K562 (cell line): Measurements from ENCODE around the gene TMIGD3. TPM values are rescaled to one million over a fixed set of nuclear protein-coding genes. Genes with fewer than 3 reads are reported as not detected.

Source experiments
- ATAC-seq: fragments of 200-7000 bp; cut with Tn5 transposase; 3 replicates; pipeline ENCODE4 v1.9.1; 2020; ENCODE audit warnings: moderate library complexity
- BruUV-seq: library from RNA; stranded (reverse); fragments of 400-500 nt; replicated peaks from 2 replicates; lab custom pipeline; 2021; lab: Mats Ljungman, UMichigan
- CTCF ChIA-PET: fragments of 300-600 bp; formaldehyde crosslinking; extraction: SDS; loops from one replicate; lab custom pipeline; 2021; ENCODE audit warnings: low intra/inter-chr PET ratio; lab: Yijun Ruan, JAX
- POLR2A ChIA-PET: fragments of 300-600, 350-650 bp; sonication (Branson Sonifier 250); formaldehyde crosslinking; extraction: SDS; loops from one replicate; lab custom pipeline; 2021; ENCODE audit warnings: antibody characterized with exemption, inconsistent platforms; lab: Yijun Ruan, JAX
- DNase-seq, 4 experiments: peaks; one replicate each; pipeline versions ENCODE4 v3.0.0 to v3.0.0-alpha.2; 2011 to 2018; ENCODE audit warnings: low spot score in 3 of 4, mixed read lengths in 3 of 4; ENCODE audit errors: extremely low read depth in 1 of 4
- FAIRE-seq: peaks from 2 replicates; lab custom pipeline; 2011; peaks lifted over from hg19 to GRCh38; lab: Jason Lieb, UNC
- H2AFZ ChIP-seq: 2 replicates; pipeline ENCODE4 v1.6.0; 2011; ENCODE audit warnings: low read depth, low read length, control low read depth, inconsistent platforms
- H3K27ac ChIP-seq: fragments of 200-600 bp; 3 replicates; pipeline ENCODE4 v1.8.0; 2011; ENCODE audit warnings: low read depth, mild to moderate bottlenecking, control low read depth, inconsistent platforms, low read length, moderate library complexity, mixed read lengths; ENCODE audit errors: extremely low read depth
- H3K27me3 ChIP-seq, 2 experiments: fragments of 300-600 bp in 1 of 2; 2 replicates in 1 of 2; 3 replicates in 1 of 2; pipeline versions ENCODE4 v1.6.0 to v1.8.0; 2011; ENCODE audit warnings: inconsistent platforms in 2 of 2, low read length in 2 of 2, mild to moderate bottlenecking in 1 of 2, mixed read lengths in 1 of 2, moderate library complexity in 1 of 2; ENCODE audit not compliant: control insufficient read depth in 2 of 2, insufficient read depth in 2 of 2
- H3K36me3 ChIP-seq: fragments of 300-600 bp; 3 replicates; pipeline ENCODE4 v1.8.0; 2011; ENCODE audit warnings: mild to moderate bottlenecking, low read length, inconsistent platforms; ENCODE audit not compliant: control insufficient read depth, insufficient read depth
- H3K4me1 ChIP-seq, 2 experiments: fragments of 200-600 bp in 1 of 2; replicated peaks in 1 of 2; 2 replicates in 1 of 2; 3 replicates in 1 of 2; pipeline versions ENCODE4 v1.5.1 to v1.8.0; 2011; ENCODE audit warnings: inconsistent platforms in 2 of 2, low read length in 2 of 2, mild to moderate bottlenecking in 1 of 2, mixed read lengths in 1 of 2, moderate library complexity in 1 of 2; ENCODE audit not compliant: control insufficient read depth in 2 of 2, insufficient read depth in 2 of 2
- H3K4me2 ChIP-seq: 2 replicates; pipeline ENCODE4 v1.6.1; 2011; ENCODE audit warnings: low read length, control low read depth, inconsistent platforms, mixed read lengths; ENCODE audit not compliant: insufficient read depth
- H3K4me3 ChIP-seq: fragments of 200-600 bp; sonication (generic), shearing (Covaris generic); 2 replicates; pipeline ENCODE4 v1.5.1; 2016; ENCODE audit warnings: control low read depth, inconsistent platforms
- H3K79me2 ChIP-seq: fragments of 200-600 bp; 3 replicates; pipeline ENCODE4 v1.8.0; 2011; ENCODE audit warnings: low read length, inconsistent platforms; ENCODE audit not compliant: control insufficient read depth, insufficient read depth
- H3K9ac ChIP-seq, 2 experiments: 2 replicates each; pipeline versions ENCODE4 v1.6.0 to v1.6.1; 2011; ENCODE audit warnings: low read depth in 2 of 2, low read length in 2 of 2, control low read depth in 1 of 2, inconsistent platforms in 1 of 2, mild to moderate bottlenecking in 1 of 2, mixed read lengths in 1 of 2; ENCODE audit not compliant: insufficient read depth in 1 of 2
- H3K9me1 ChIP-seq: one replicate; pipeline ENCODE4 v1.6.0; 2011; ENCODE audit warnings: inconsistent platforms, mild to moderate bottlenecking, low read length, moderate library complexity; ENCODE audit not compliant: control insufficient read depth, insufficient read depth
- H3K9me3 ChIP-seq: replicated peaks from 2 replicates; pipeline ENCODE4 v1.5.1; 2011; ENCODE audit warnings: low read depth, low read length, inconsistent platforms; ENCODE audit not compliant: control insufficient read depth, insufficient read depth
- H4K20me1 ChIP-seq: replicated peaks from 2 replicates; pipeline ENCODE4 v1.6.1; 2011; ENCODE audit warnings: low read length, inconsistent platforms, mixed read lengths; ENCODE audit not compliant: control insufficient read depth, insufficient read depth
- E2F3 ChIP-seq: fragments of 250-450 bp; sonication (Bioruptor Pico); IDR thresholded peaks from 2 replicates; pipeline ENCODE4 v1.4.0; 2020; ENCODE audit warnings: mild to moderate bottlenecking
- ELF2 ChIP-seq: fragments of 250-450 bp; sonication (Bioruptor Pico); IDR thresholded peaks from 2 replicates; pipeline ENCODE4 v1.5.0; 2021; ENCODE audit warnings: mild to moderate bottlenecking
- ERF ChIP-seq: fragments of 450-650 bp; formaldehyde crosslinking; IDR thresholded peaks from 2 replicates; pipeline ENCODE4 v1.4.0; 2020; ENCODE audit warnings: mild to moderate bottlenecking, mixed read lengths
- ETV1 ChIP-seq: fragments of 450-650 bp; conservative IDR thresholded peaks from 2 replicates; pipeline ENCODE4 v1.6.1; 2016; ENCODE audit warnings: missing genetic modification characterization, control low read depth, low read depth, missing compliant biosample characterization
- FOXM1 ChIP-seq, 2 experiments: fragments of 450-650 bp in 1 of 2; sonication (generic) in 1 of 2; formaldehyde crosslinking in 1 of 2; IDR thresholded peaks; 2 replicates each; pipeline versions ENCODE4 v1.6.1 to v1.9.0; 2017 to 2022; ENCODE audit warnings: low read depth in 2 of 2, mild to moderate bottlenecking in 2 of 2, missing genetic modification reagents in 1 of 2, moderate library complexity in 1 of 2
- KDM4B ChIP-seq, 2 experiments: fragments of 450-650 bp in 1 of 2; sonication (generic) in 1 of 2; IDR thresholded peaks; 2 replicates each; pipeline ENCODE4 v1.6.1; 2016 to 2017; ENCODE audit warnings: borderline replicate concordance in 2 of 2, antibody characterized with exemption in 1 of 2, low read depth in 1 of 2, mild to moderate bottlenecking in 1 of 2
- MCM2 ChIP-seq: fragments of 450-650 bp; IDR thresholded peaks from 2 replicates; pipeline ENCODE4 v1.6.1; 2017; ENCODE audit warnings: low read depth, mild to moderate bottlenecking
- MTA2 ChIP-seq: fragments of 450-650 bp; IDR thresholded peaks from 2 replicates; pipeline ENCODE4 v1.6.1; 2016; ENCODE audit warnings: low read depth
- SP1 ChIP-seq: sonication (generic); formaldehyde crosslinking; IDR thresholded peaks from 2 replicates; pipeline ENCODE4 v1.8.1; 2022; ENCODE audit warnings: mild to moderate bottlenecking, missing genetic modification reagents
- STAG1 ChIP-seq: sonication (generic); formaldehyde crosslinking; IDR thresholded peaks from 2 replicates; pipeline ENCODE4 v1.5.0; 2020; ENCODE audit warnings: missing genetic modification reagents, borderline replicate concordance
- ZNF174 ChIP-seq: fragments of 250-450 bp; sonication (Bioruptor Pico); IDR thresholded peaks from 2 replicates; pipeline ENCODE4 v1.4.0; 2020; ENCODE audit warnings: mild to moderate bottlenecking
- WGBS: fragments of 100-300 bp; shearing (Covaris generic); methylation state at CpG from one replicate; pipeline ENCODE4 v1.1.6; 2016; ENCODE audit warnings: low coverage, mixed read lengths; ENCODE audit not compliant: insufficient coverage; ENCODE audit errors: missing lambda C conversion rate; 5-methylcytosine and 5-hydroxymethylcytosine counted together
- in situ Hi-C: fragments of 300-500 bp; cut with MboI; formaldehyde crosslinking; loops from 4 replicates; pipeline ENCODE4 v1.15.0; 2018; ENCODE audit warnings: inconsistent platforms, mixed read lengths
- intact Hi-C: fragments of 100-400 bp; cut with micrococcal nuclease; formaldehyde crosslinking; loops from 2 replicates; pipeline ENCODE4 v1.14.2; 2022
- polyA plus RNA-seq, 8 experiments: library from polyadenylated mRNA; depleted of rRNA in 4 of 8; stranded (reverse) in 5 of 8; unstranded in 3 of 8; fragments of >200 nt; fragmentation: Nextera tagmentation in 2 of 8; fragmentation: Illumina TruSeq in 1 of 8; extraction: Ambion mirVana in 2 of 8; extraction: Trizol in 1 of 8; gene quantifications; 2 replicates each; pipeline versions ENCODE4 v1.2.1 to v1.2.3, GENCODE V29; 2011 to 2014; ENCODE audit warnings: inconsistent platforms in 1 of 8, missing spikeins in 1 of 8
- total RNA-seq, 7 experiments: library from RNA; depleted of rRNA in 6 of 7; stranded (reverse); fragments of >200 nt in 6 of 7; fragmentation: Illumina TruSeq in 2 of 7; extraction: Trizol in 2 of 7; gene quantifications; 2 replicates each; pipeline versions ENCODE4 v1.2.1 to v1.2.3, GENCODE V29; 2011 to 2021; ENCODE audit warnings: low replicate concordance in 1 of 7
- TF ChIP-seq, protein P1 (sequence below), 2 experiments: fragments of 450-650 bp; conservative IDR thresholded peaks; 2 replicates each; pipeline ENCODE4 v1.6.1; 2017; ENCODE audit warnings: mild to moderate bottlenecking in 2 of 2, moderate library complexity in 2 of 2
- TF ChIP-seq, protein P2 (sequence below), 2 experiments: fragments of 450-650 bp in 1 of 2; IDR thresholded peaks; 2 replicates each; pipeline ENCODE4 v1.6.1; 2011 to 2017; ENCODE audit warnings: low read depth in 2 of 2, antibody characterized with exemption in 1 of 2, borderline replicate concordance in 1 of 2, low read length in 1 of 2, mild to moderate bottlenecking in 1 of 2, mixed read lengths in 1 of 2; ENCODE audit not compliant: control insufficient read depth in 1 of 2
- TF ChIP-seq, protein P3 (sequence below): fragments of 250-450 bp; sonication (Bioruptor Pico); IDR thresholded peaks from 2 replicates; pipeline ENCODE4 v1.8.0; 2021; ENCODE audit warnings: moderate library complexity, mild to moderate bottlenecking, inconsistent platforms
- TF ChIP-seq, protein P4 (sequence below): fragments of 450-650 bp; IDR thresholded peaks from 2 replicates; pipeline ENCODE4 v1.6.1; 2016; ENCODE audit warnings: missing biosample characterization, missing genetic modification characterization
- TF ChIP-seq, protein P5 (sequence below): sonication (generic); formaldehyde crosslinking; IDR thresholded peaks from 2 replicates; pipeline ENCODE4 v1.5.0; 2020; ENCODE audit warnings: missing genetic modification reagents

Gene TMIGD3
- total and polyA plus RNA-seq, 9 of the 15 experiments (the other 6 are each of a cell fraction or from before 2014, with no cell fraction given), result 0.11 to 0.13 (median 0.11) TPM; not detected in 6

DNA sequence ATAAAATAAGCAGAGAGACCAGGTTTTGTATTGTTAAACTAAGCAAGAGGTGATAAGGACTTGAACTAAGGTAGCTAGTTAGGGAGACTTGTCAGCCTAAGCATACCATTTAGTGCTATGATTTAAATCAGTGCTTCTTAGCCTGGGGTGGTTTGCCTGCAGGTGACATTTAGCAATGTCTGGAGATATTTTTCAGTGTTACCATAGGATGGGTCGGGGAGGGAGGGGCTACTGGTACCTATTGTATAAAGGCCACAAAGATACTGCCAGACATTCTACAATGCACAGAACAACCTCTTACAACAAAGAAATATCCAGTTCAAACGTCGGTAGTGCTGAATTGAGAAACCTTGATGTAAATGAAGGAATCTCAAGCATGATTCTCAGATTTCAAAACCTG, 50.9 kb downstream of the TMIGD3 start:
- ATAC-seq (no peak), DNase-seq (no peak), FAIRE-seq (no peak)
- H3K9me3 ChIP-seq, result no peaks in the 10 kb centered on the region
- no peak overlapping the region for H3K4me2 ChIP-seq
- H3K4me3 ChIP-seq, result no peak overlapping the region
- peaks cover 82% of the 10 kb centered on the region for H3K36me3 ChIP-seq
- ChIA-PET POLR2A (interaction anchor here (1.0 to 4.8 kb wide), 2 partner anchors 10 to 282 kb away, joined by 4 to 30 read pairs; no protein-coding TSS in a partner anchor), CTCF (no interaction called here)
- H3K9ac ChIP-seq, result no peak overlapping the region
- H3K79me2 ChIP-seq, result peaks cover 90% of the 10 kb centered on the region
- WGBS, result 82% methylated on average over 3 of the region's 3 CpGs
- no peaks in the 10 kb centered on the region for H4K20me1 ChIP-seq
- H3K9me1 ChIP-seq, result no peaks in the 10 kb centered on the region
- in situ Hi-C loops (no loop called here), intact Hi-C loops (no loop called here)
- no peak overlapping the region for H3K27ac ChIP-seq
- no peaks in the 10 kb centered on the region for H3K27me3 ChIP-seq
- BruUV-seq, result no TSS peak
- no peak overlapping the region for H2AFZ ChIP-seq
- TF ChIP-seq, protein P1, sequence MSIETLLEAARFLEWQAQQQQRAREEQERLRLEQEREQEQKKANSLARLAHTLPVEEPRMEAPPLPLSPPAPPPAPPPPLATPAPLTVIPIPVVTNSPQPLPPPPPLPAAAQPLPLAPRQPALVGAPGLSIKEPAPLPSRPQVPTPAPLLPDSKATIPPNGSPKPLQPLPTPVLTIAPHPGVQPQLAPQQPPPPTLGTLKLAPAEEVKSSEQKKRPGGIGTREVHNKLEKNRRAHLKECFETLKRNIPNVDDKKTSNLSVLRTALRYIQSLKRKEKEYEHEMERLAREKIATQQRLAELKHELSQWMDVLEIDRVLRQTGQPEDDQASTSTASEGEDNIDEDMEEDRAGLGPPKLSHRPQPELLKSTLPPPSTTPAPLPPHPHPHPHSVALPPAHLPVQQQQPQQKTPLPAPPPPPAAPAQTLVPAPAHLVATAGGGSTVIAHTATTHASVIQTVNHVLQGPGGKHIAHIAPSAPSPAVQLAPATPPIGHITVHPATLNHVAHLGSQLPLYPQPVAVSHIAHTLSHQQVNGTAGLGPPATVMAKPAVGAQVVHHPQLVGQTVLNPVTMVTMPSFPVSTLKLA (conservative IDR thresholded peaks at IDR 0.05), result no peak
- no peak for TF ChIP-seq ERF (CRISPR knock-in tag)
- TF ChIP-seq, protein P2, sequence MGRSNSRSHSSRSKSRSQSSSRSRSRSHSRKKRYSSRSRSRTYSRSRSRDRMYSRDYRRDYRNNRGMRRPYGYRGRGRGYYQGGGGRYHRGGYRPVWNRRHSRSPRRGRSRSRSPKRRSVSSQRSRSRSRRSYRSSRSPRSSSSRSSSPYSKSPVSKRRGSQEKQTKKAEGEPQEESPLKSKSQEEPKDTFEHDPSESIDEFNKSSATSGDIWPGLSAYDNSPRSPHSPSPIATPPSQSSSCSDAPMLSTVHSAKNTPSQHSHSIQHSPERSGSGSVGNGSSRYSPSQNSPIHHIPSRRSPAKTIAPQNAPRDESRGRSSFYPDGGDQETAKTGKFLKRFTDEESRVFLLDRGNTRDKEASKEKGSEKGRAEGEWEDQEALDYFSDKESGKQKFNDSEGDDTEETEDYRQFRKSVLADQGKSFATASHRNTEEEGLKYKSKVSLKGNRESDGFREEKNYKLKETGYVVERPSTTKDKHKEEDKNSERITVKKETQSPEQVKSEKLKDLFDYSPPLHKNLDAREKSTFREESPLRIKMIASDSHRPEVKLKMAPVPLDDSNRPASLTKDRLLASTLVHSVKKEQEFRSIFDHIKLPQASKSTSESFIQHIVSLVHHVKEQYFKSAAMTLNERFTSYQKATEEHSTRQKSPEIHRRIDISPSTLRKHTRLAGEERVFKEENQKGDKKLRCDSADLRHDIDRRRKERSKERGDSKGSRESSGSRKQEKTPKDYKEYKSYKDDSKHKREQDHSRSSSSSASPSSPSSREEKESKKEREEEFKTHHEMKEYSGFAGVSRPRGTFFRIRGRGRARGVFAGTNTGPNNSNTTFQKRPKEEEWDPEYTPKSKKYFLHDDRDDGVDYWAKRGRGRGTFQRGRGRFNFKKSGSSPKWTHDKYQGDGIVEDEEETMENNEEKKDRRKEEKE (IDR thresholded peaks at IDR 0.05; ENCODE audit: borderline replicate concordance in 1 of 2, control insufficient read depth in 1 of 2, low read depth in 2 of 2, low read length in 1 of 2), result no peak
- no peak for TF ChIP-seq MTA2
- TF ChIP-seq ETV1, result no peak
- TF ChIP-seq, protein P3, sequence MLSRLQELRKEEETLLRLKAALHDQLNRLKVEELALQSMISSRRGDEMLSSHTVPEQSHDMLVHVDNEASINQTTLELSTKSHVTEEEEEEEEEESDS (CRISPR knock-in tag), result no peak
- TF ChIP-seq, protein P4, sequence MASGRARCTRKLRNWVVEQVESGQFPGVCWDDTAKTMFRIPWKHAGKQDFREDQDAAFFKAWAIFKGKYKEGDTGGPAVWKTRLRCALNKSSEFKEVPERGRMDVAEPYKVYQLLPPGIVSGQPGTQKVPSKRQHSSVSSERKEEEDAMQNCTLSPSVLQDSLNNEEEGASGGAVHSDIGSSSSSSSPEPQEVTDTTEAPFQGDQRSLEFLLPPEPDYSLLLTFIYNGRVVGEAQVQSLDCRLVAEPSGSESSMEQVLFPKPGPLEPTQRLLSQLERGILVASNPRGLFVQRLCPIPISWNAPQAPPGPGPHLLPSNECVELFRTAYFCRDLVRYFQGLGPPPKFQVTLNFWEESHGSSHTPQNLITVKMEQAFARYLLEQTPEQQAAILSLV (tag), result no peak
- TF ChIP-seq, protein P5, sequence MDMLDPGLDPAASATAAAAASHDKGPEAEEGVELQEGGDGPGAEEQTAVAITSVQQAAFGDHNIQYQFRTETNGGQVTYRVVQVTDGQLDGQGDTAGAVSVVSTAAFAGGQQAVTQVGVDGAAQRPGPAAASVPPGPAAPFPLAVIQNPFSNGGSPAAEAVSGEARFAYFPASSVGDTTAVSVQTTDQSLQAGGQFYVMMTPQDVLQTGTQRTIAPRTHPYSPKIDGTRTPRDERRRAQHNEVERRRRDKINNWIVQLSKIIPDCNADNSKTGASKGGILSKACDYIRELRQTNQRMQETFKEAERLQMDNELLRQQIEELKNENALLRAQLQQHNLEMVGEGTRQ, result no peak
- no peak for TF ChIP-seq E2F3 (CRISPR knock-in tag)
- TF ChIP-seq STAG1 (CRISPR knock-in tag), result no peak
- no peak for TF ChIP-seq MCM2
- no peak for TF ChIP-seq FOXM1 (IDR thresholded peaks at IDR 0.05; ENCODE audit: low read depth)
- no peak for TF ChIP-seq FOXM1 (CRISPR knock-in tag; IDR thresholded peaks at IDR 0.05; ENCODE audit: low read depth)
- no peak for TF ChIP-seq ELF2 (CRISPR knock-in tag)
- no peak for TF ChIP-seq KDM4B (IDR thresholded peaks at IDR 0.05; ENCODE audit: borderline replicate concordance in 2 of 2, low read depth in 1 of 2)
- no peak for TF ChIP-seq ZNF174 (CRISPR knock-in tag)
- TF ChIP-seq SP1 (CRISPR knock-in tag), result no peak
- H3K4me1 ChIP-seq, result peaks cover 11 to 19% of the 10 kb centered on the region in 2 experiments
